ENCODE data around the gene SOX5. TPM values are rescaled to one million over a fixed set of nuclear protein-coding genes. Genes with fewer than 3 reads are reported as not detected.

The SOX5 gene
- polyA plus RNA-seq, 1 of the 3 experiments (the other 2 are of a cell fraction): 0.21 TPM

DNA sequence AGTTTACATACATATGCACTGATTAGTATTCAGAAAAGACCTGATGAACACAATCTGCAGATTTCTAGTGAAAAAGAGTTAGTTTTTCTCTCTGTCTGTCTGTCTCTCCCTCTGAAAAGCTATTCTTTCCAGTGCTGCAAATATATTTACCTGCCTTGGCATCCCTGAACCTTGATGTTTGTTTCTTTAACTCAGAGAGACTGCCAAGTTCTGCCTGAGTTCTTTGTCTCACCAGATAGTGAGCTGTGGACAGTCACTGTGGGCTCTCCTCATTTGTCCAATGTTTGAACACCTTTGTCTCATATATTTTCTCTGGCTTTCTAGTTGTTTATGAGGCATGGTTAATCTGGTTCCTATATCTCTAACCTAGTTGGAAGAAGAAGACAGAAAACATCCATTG, 250.4 kb downstream of the SOX5 start:
- TF ChIP-seq RAD21 (IDR thresholded peaks at IDR 0.05; ENCODE audit: low read length) (no peak), CHD2 (IDR thresholded peaks at IDR 0.05; ENCODE audit: low read length, partially characterized antibody) (no peak), EP300 (IDR thresholded peaks at IDR 0.05; ENCODE audit: borderline replicate concordance in 1 of 2, low read depth in 1 of 2, low read length in 1 of 2) (no peak), JUND (IDR thresholded peaks at IDR 0.05) (no peak), TAF1 (IDR thresholded peaks at IDR 0.05; ENCODE audit: borderline replicate concordance, low read depth, low read length) (no peak), YY1 (IDR thresholded peaks at IDR 0.05; ENCODE audit: low read depth) (no peak), ELF1 (IDR thresholded peaks at IDR 0.05) (no peak), NFIC (IDR thresholded peaks at IDR 0.05; ENCODE audit: borderline replicate concordance) (no peak), RCOR1 (IDR thresholded peaks at IDR 0.05; ENCODE audit: low read length) (no peak)
- TF ChIP-seq, protein P1, sequence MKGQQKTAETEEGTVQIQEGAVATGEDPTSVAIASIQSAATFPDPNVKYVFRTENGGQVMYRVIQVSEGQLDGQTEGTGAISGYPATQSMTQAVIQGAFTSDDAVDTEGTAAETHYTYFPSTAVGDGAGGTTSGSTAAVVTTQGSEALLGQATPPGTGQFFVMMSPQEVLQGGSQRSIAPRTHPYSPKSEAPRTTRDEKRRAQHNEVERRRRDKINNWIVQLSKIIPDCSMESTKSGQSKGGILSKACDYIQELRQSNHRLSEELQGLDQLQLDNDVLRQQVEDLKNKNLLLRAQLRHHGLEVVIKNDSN (IDR thresholded peaks at IDR 0.05; ENCODE audit: borderline replicate concordance, low read depth): no peak
- TF ChIP-seq, protein P2, sequence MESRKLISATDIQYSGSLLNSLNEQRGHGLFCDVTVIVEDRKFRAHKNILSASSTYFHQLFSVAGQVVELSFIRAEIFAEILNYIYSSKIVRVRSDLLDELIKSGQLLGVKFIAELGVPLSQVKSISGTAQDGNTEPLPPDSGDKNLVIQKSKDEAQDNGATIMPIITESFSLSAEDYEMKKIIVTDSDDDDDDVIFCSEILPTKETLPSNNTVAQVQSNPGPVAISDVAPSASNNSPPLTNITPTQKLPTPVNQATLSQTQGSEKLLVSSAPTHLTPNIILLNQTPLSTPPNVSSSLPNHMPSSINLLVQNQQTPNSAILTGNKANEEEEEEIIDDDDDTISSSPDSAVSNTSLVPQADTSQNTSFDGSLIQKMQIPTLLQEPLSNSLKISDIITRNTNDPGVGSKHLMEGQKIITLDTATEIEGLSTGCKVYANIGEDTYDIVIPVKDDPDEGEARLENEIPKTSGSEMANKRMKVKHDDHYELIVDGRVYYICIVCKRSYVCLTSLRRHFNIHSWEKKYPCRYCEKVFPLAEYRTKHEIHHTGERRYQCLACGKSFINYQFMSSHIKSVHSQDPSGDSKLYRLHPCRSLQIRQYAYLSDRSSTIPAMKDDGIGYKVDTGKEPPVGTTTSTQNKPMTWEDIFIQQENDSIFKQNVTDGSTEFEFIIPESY (IDR thresholded peaks at IDR 0.05; ENCODE audit: borderline replicate concordance, low read depth): no peak
- TF ChIP-seq, protein P3, sequence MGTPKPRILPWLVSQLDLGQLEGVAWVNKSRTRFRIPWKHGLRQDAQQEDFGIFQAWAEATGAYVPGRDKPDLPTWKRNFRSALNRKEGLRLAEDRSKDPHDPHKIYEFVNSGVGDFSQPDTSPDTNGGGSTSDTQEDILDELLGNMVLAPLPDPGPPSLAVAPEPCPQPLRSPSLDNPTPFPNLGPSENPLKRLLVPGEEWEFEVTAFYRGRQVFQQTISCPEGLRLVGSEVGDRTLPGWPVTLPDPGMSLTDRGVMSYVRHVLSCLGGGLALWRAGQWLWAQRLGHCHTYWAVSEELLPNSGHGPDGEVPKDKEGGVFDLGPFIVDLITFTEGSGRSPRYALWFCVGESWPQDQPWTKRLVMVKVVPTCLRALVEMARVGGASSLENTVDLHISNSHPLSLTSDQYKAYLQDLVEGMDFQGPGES (IDR thresholded peaks at IDR 0.05; ENCODE audit: low read depth, low read length): no peak
- TF ChIP-seq, protein P4, sequence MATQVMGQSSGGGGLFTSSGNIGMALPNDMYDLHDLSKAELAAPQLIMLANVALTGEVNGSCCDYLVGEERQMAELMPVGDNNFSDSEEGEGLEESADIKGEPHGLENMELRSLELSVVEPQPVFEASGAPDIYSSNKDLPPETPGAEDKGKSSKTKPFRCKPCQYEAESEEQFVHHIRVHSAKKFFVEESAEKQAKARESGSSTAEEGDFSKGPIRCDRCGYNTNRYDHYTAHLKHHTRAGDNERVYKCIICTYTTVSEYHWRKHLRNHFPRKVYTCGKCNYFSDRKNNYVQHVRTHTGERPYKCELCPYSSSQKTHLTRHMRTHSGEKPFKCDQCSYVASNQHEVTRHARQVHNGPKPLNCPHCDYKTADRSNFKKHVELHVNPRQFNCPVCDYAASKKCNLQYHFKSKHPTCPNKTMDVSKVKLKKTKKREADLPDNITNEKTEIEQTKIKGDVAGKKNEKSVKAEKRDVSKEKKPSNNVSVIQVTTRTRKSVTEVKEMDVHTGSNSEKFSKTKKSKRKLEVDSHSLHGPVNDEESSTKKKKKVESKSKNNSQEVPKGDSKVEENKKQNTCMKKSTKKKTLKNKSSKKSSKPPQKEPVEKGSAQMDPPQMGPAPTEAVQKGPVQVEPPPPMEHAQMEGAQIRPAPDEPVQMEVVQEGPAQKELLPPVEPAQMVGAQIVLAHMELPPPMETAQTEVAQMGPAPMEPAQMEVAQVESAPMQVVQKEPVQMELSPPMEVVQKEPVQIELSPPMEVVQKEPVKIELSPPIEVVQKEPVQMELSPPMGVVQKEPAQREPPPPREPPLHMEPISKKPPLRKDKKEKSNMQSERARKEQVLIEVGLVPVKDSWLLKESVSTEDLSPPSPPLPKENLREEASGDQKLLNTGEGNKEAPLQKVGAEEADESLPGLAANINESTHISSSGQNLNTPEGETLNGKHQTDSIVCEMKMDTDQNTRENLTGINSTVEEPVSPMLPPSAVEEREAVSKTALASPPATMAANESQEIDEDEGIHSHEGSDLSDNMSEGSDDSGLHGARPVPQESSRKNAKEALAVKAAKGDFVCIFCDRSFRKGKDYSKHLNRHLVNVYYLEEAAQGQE (IDR thresholded peaks at IDR 0.05; ENCODE audit: low read depth, low read length): no peak
- Histone ChIP-seq H4K20me1 (ENCODE audit: insufficient read depth) (no peaks in the 10 kb centered on the region), H3K27me3 (ENCODE audit: insufficient read depth) (no peaks in the 10 kb centered on the region), H3K4me1 (ENCODE audit: control insufficient read depth in 1 of 2, insufficient read depth in 2 of 2, low read depth in 1 of 2, low read length in 1 of 2) (no peaks in the 10 kb centered on the region), H3F3A (replicated peaks; ENCODE audit: insufficient read depth) (no peaks in the 10 kb centered on the region), H3K79me2 (ENCODE audit: insufficient read depth) (no peaks in the 10 kb centered on the region), H3K9ac (no peak overlapping the region), H2AFZ (ENCODE audit: low read depth) (no peak overlapping the region), H3K27ac (ENCODE audit: low read depth in 2 of 2, low read length in 1 of 2) (no peak overlapping the region), H3K4me2 (no peak overlapping the region), H3K9me3 (no peaks in the 10 kb centered on the region), H3K4me3 (ENCODE audit: low read depth in 2 of 2, low read length in 1 of 2) (no peak overlapping the region), H3K36me3 (replicated peaks in 1 of 2; ENCODE audit: control insufficient read depth in 1 of 2, insufficient read depth in 2 of 2, low read length in 1 of 2) (no peaks in the 10 kb centered on the region), H3K9me2 (no peaks in the 10 kb centered on the region)
- DNase-seq: no peak
- CTCF ChIA-PET: interaction anchor here (0.7 kb wide), 1 partner anchor 17 kb away, joined by 4 read pairs; no protein-coding TSS in a partner anchor
- POLR2A ChIA-PET: no interaction called here

Data from SK-N-SH (cell line).